ENCODE results near the gene CREM.

GRCh38 chr10:35194906-35195305 lies 68.3 kb downstream of the CREM start:
- TF ChIP-seq JUND (IDR thresholded peaks at IDR 0.05) (no peak), POLR2AphosphoS5 (IDR thresholded peaks at IDR 0.05; ENCODE audit: low read depth, low read length) (no peak), CTCF (IDR thresholded peaks at IDR 0.05) (no peak), MAX (IDR thresholded peaks at IDR 0.05; ENCODE audit: low read depth) (no peak), IRF3 (IDR thresholded peaks at IDR 0.05; ENCODE audit: low read depth, low read length) (no peak), ZBTB33 (IDR thresholded peaks at IDR 0.05; ENCODE audit: borderline replicate concordance, low read depth) (no peak), FOXM1 (IDR thresholded peaks at IDR 0.05; ENCODE audit: low read depth) (no peak), EZH2phosphoT487 (IDR thresholded peaks at IDR 0.05; ENCODE audit: borderline replicate concordance, low read depth) (no peak), PBX3 (IDR thresholded peaks at IDR 0.05) (no peak), TAF1 (IDR thresholded peaks at IDR 0.05; ENCODE audit: borderline replicate concordance, low read depth, low read length) (no peak), EP300 (IDR thresholded peaks at IDR 0.05; ENCODE audit: borderline replicate concordance in 1 of 2, low read depth in 1 of 2, low read length in 1 of 2) (no peak), YY1 (IDR thresholded peaks at IDR 0.05; ENCODE audit: low read depth) (no peak)
